Astrocyte of the cerebellum (primary cell): Measurements from ENCODE around the gene CDKN2B-AS1.

Experiments
- DNase-seq: peaks from one replicate; pipeline ENCODE4 v3.0.0-alpha.2; 2011; ENCODE audit warnings: low read depth
- H3K4me3 ChIP-seq: 2 replicates; pipeline ENCODE4 v1.5.1; 2011; ENCODE audit warnings: mild to moderate bottlenecking, low read depth, low read length, moderate library complexity
- in situ Hi-C: cut with HindIII; loops from 2 replicates; pipeline ENCODE4 v1.10.0; 2017; ENCODE audit warnings: low sequenced_read_pairs
- TF ChIP-seq, protein P1 (sequence below): IDR thresholded peaks from 2 replicates; pipeline ENCODE4 v1.5.1; 2012; ENCODE audit warnings: low read length, low read depth, moderate library complexity, mild to moderate bottlenecking; ENCODE audit errors: missing control alignments

CDKN2B-AS1 gene

DNA sequence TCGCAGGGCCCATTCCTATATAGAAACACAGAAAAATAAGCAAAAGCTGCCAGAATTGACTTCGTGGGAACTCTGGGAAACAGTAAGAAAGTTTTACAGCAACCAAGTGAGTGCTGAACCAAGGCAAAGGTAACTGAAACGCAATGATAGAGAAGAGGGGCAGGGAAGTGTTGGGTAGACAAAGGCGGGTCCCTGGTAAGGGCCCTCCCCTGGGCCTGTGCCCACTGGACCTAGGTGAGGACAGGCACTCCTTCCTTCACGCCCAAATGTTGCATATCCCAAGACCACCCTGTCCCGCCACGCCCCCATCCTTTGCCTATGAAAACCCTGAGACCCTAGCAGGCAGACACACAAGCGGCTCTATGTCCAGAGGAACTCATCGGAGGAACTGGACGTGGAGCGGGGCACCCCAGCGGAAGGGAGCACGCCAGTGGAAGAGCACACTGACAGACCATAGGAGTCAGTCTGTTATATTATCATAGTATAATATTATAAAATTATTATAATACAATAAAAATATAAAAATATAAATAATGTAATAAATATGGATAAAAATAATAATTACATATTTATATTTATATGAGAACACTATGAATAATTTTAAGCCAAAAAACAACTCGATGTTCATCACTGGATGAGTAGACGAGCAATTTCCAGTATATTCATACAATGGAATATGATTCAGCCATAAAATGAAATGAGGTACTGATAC lies 28.3 kb upstream of the CDKN2B-AS1 start:
- DNase-seq = no peak
- in situ Hi-C loops = no loop called here
- TF ChIP-seq, protein P1, sequence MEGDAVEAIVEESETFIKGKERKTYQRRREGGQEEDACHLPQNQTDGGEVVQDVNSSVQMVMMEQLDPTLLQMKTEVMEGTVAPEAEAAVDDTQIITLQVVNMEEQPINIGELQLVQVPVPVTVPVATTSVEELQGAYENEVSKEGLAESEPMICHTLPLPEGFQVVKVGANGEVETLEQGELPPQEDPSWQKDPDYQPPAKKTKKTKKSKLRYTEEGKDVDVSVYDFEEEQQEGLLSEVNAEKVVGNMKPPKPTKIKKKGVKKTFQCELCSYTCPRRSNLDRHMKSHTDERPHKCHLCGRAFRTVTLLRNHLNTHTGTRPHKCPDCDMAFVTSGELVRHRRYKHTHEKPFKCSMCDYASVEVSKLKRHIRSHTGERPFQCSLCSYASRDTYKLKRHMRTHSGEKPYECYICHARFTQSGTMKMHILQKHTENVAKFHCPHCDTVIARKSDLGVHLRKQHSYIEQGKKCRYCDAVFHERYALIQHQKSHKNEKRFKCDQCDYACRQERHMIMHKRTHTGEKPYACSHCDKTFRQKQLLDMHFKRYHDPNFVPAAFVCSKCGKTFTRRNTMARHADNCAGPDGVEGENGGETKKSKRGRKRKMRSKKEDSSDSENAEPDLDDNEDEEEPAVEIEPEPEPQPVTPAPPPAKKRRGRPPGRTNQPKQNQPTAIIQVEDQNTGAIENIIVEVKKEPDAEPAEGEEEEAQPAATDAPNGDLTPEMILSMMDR = no peak
- no peak overlapping the region for H3K4me3 ChIP-seq

DNA sequence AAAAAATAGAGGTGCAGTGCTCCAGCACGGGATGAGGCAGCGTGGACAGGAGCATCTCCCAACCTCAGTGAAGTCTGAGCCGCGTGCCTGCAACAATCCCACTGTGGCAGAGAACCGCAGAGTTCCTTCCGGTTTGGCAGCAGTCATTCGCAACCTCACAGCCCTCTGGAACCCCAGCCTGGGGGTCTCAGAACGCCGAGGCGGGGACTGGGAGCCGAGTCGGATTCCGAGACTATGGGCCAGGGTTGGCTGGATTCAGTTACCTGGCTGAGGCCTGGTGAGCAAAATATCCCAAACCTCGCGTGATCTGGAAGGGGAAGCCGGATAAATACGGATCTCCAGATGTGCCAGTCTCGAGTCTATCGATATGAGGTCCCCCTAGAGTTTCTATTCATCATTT lies 27.4 kb upstream of the CDKN2B-AS1 start:
- in situ Hi-C loops = no loop called here
- no peak overlapping the region for H3K4me3 ChIP-seq
- DNase-seq = no peak
- TF ChIP-seq, protein P1 = no peak

DNA sequence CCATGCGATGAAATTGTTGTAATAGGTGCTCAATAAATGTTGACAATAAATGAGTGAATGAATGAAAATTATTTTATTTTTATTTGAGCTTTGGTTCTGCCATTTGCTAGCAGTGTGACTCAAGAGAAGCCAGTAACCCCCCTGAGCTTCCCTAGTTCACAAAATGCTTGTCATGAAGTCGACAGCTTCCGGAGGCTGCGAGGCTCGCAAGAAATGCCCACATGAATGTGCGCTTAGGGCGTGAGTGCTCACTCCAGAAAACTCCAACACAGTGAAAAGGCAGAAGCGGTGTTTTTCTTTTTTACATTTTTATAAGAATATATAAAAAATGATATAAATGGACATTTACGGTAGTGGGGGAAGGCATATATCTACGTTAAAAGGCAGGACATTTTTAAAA lies 26.9 kb upstream of the CDKN2B-AS1 start:
- TF ChIP-seq, protein P1 = no peak
- in situ Hi-C loops = no loop called here
- no peak overlapping the region for H3K4me3 ChIP-seq

DNA sequence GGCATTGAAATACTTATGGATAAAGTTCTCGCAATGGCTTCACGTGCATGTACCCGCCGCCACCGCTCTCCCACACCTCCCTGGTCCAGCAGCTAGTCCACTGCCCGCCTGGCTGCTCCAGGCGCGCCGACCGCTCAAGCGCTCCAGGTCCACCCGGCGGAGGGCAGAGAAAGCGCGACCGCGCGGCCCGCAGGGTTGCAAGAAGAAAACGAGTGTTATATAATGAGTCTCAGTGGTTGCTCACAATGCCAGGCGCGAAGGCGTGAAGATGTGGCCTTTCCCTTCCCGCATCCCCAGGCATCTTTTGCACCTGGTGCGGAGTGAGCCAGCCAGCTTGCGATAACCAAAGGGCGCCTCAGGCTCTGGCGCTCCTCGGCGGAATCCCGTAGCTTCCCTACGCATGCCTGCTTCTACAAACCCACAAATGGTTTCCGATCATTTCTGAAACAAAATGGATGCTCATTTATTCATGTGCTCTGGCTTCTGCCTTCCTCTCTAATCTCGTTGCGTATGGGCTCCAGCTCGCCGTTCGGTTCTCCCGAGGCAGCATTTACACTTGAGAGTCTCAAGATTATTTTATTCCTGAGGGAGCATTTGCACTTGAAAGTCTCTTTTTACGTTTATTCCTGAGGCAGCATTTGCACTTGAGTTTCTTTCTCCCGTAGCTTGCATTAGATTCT lies 26.1 kb upstream of the CDKN2B-AS1 start:
- H3K4me3 ChIP-seq = peak overlapping the region; percentile 1
- TF ChIP-seq, protein P1 = no peak
- no peak for DNase-seq
- in situ Hi-C loops = no loop called here

More for the DNA sequence above, 26.9 kb upstream of the CDKN2B-AS1 start:
- no peak for DNase-seq

DNA sequence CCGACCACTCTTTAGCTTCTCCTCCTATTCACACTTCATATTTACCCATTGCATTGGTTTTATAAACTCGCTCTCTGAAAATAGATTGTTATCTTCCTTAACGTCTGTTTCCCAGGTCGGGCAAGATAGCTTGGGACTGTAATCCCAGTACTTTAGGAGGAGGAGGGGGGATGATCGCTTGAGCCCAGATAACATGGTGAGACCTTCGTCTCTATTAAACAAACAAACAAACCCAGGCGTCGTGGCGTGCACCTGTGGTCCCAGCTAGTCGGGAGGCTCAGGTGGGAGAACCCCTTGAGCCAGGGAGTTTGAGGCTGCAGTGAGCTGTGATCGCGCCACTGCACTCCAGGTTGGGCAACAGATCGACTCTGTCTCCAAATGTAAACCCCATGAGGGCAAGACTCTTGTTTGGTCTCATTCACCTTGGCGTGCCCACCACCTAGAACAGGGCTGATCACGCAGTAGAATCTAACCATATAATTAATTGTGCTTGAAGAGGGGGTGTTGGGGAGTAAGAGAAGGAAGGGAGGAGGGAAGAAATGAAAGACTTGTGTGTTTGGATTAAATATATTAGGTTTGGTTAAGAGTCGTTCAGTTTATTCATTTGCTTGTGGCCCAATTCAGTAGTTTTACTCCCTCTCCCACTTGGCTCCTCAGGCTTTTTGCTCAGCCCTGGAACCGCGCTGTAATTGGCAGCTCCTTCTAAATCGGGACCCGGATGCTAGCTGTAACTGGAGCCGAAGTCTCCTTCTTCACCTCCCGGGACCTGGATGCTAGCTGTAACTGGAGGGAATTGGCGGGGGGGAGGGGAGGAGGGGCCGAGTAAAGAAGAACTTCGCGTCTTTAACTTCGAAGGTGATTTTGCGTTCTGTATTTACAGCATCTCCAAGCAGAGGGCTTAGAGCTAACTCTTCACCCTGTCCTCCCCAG lies 25.3 kb upstream of the CDKN2B-AS1 start:
- no peak for DNase-seq
- in situ Hi-C loops = no loop called here
- H3K4me3 ChIP-seq = no peak overlapping the region
- TF ChIP-seq, protein P1 = no peak
